ENCODE measurements around the gene HCFC2.

DNA sequence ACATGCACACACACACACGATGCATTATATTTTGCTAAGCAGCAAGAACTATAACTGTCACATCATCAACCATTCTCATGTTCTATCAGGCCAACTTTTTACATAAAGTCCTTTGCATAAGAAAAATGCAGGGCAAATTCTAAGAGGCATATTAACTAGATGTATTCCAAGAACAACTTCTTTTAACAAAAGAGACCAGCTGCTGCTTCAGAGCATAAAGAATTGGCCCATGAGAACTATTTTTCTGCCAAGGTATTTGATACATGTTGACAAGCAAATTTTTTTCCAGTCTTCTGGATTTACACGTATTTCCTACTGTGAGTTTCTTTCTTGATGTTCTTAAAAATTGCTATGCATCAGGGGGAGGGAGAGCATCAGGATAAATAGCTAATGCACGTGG is 41.5 kb upstream of the HCFC2 start:
- TF ChIP-seq, protein P1, sequence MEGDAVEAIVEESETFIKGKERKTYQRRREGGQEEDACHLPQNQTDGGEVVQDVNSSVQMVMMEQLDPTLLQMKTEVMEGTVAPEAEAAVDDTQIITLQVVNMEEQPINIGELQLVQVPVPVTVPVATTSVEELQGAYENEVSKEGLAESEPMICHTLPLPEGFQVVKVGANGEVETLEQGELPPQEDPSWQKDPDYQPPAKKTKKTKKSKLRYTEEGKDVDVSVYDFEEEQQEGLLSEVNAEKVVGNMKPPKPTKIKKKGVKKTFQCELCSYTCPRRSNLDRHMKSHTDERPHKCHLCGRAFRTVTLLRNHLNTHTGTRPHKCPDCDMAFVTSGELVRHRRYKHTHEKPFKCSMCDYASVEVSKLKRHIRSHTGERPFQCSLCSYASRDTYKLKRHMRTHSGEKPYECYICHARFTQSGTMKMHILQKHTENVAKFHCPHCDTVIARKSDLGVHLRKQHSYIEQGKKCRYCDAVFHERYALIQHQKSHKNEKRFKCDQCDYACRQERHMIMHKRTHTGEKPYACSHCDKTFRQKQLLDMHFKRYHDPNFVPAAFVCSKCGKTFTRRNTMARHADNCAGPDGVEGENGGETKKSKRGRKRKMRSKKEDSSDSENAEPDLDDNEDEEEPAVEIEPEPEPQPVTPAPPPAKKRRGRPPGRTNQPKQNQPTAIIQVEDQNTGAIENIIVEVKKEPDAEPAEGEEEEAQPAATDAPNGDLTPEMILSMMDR (optimal IDR thresholded peaks at IDR 0.05 in 1 of 3, IDR thresholded peaks at IDR 0.05 in 1 of 3, conservative IDR thresholded peaks at IDR 0.05 in 1 of 3; ENCODE audit: extremely low read depth in 1 of 3, insufficient read depth in 2 of 3, low read length in 3 of 3) = no peak
- TF ChIP-seq EZH2 (IDR thresholded peaks at IDR 0.05; ENCODE audit: low read length) = no peak

Data from keratinocyte (primary cell).